G401.6 (cell line): ENCODE measurements around the gene SMG6.
"Not testable (repeated sequence)": the region's sequence is repeated elsewhere in the genome, so short reads cannot be mapped to it uniquely, and the experiment has no call there.

ENCODE experiments used
- FAIRE-seq: peaks from 2 replicates; lab custom pipeline; 2012; peaks lifted over from hg19 to GRCh38; lab: Jason Lieb, UNC

SMG6 gene

GRCh38 chr17:2263183-2264066 is 40.2 kb downstream of the SMG6 start:
- FAIRE-seq, result no peak

- FAIRE-seq, result no peak
These were observed 41.4 kb downstream of the SMG6 start for GRCh38 chr17:2262135-2262587.

- FAIRE-seq, result no peak
These were observed 43.6 kb downstream of the SMG6 start for GRCh38 chr17:2259769-2260536.

GRCh38 chr17:2258830-2259229 is 44.8 kb downstream of the SMG6 start:
- FAIRE-seq, result not testable (repeated sequence)

GRCh38 chr17:2253768-2254406 is 49.7 kb downstream of the SMG6 start:
- no peak for FAIRE-seq

GRCh38 chr17:2253362-2253761 is 50.2 kb downstream of the SMG6 start:
- FAIRE-seq, result no peak

GRCh38 chr17:2251098-2251497 is 52.5 kb downstream of the SMG6 start:
- FAIRE-seq, result no peak

- no peak for FAIRE-seq
These were observed 53.2 kb downstream of the SMG6 start for GRCh38 chr17:2250140-2251095.

GRCh38 chr17:2247005-2247404 is 56.6 kb downstream of the SMG6 start:
- FAIRE-seq, result no peak

GRCh38 chr17:2244545-2245525 is 58.8 kb downstream of the SMG6 start:
- FAIRE-seq, result no peak

GRCh38 chr17:2243953-2244352 is 59.6 kb downstream of the SMG6 start:
- no peak for FAIRE-seq

- FAIRE-seq, result no peak
These were observed 61.8 kb downstream of the SMG6 start for GRCh38 chr17:2241823-2242222.

- FAIRE-seq, result no peak
These were observed 63.0 kb downstream of the SMG6 start for GRCh38 chr17:2240541-2240940.

- no peak for FAIRE-seq
These were observed 63.6 kb downstream of the SMG6 start for GRCh38 chr17:2239882-2240430.

- no peak for FAIRE-seq
These were observed 64.4 kb downstream of the SMG6 start for GRCh38 chr17:2239170-2239551.

- FAIRE-seq, result no peak
These were observed 65.0 kb downstream of the SMG6 start for GRCh38 chr17:2238432-2239169.

GRCh38 chr17:2237950-2238349 is 65.6 kb downstream of the SMG6 start:
- no peak for FAIRE-seq

- no peak for FAIRE-seq
These were observed 66.1 kb downstream of the SMG6 start for GRCh38 chr17:2237521-2237921.

GRCh38 chr17:2235792-2236366 is 67.7 kb downstream of the SMG6 start:
- FAIRE-seq, result no peak
